ENCODE measurements around the gene ATP9A. TPM values are rescaled to one million over a fixed set of nuclear protein-coding genes. Genes with fewer than 3 reads are reported as not detected.

Gene ATP9A
- polyA plus RNA-seq, 1 of the 3 experiments (the other 2 are of a cell fraction): 11.0 TPM

GRCh38 chr20:51815383-51816076 lies 47.3 kb upstream of the ATP9A start:
- Histone ChIP-seq H3F3A (replicated peaks; ENCODE audit: insufficient read depth) (no peaks in the 10 kb centered on the region), H3K36me3 (replicated peaks in 1 of 2; ENCODE audit: control insufficient read depth in 1 of 2, insufficient read depth in 2 of 2, low read length in 1 of 2) (no peaks in the 10 kb centered on the region), H3K27ac (ENCODE audit: low read depth in 2 of 2, low read length in 1 of 2) (no peak overlapping the region), H3K4me1 (ENCODE audit: control insufficient read depth in 1 of 2, insufficient read depth in 2 of 2, low read depth in 1 of 2, low read length in 1 of 2) (no peaks in the 10 kb centered on the region), H3K79me2 (ENCODE audit: insufficient read depth) (no peaks in the 10 kb centered on the region), H3K4me3 (ENCODE audit: low read depth in 2 of 2, low read length in 1 of 2) (no peak overlapping the region), H3K4me2 (no peak overlapping the region), H3K27me3 (ENCODE audit: insufficient read depth) (no peaks in the 10 kb centered on the region), H4K20me1 (ENCODE audit: insufficient read depth) (no peaks in the 10 kb centered on the region), H3K9ac (no peak overlapping the region), H3K9me3 (no peaks in the 10 kb centered on the region), H2AFZ (ENCODE audit: low read depth) (no peak overlapping the region), H3K9me2 (no peaks in the 10 kb centered on the region)
- POLR2A ChIA-PET: no interaction called here
- no peak for DNase-seq
- no peak for TF ChIP-seq TAF1 (IDR thresholded peaks at IDR 0.05; ENCODE audit: borderline replicate concordance, low read depth, low read length)
- no peak for TF ChIP-seq NRF1 (IDR thresholded peaks at IDR 0.05; ENCODE audit: low read depth, low read length)
- no peak for TF ChIP-seq SMC3 (IDR thresholded peaks at IDR 0.05; ENCODE audit: low read depth, low read length)
- TF ChIP-seq MXI1 (IDR thresholded peaks at IDR 0.05; ENCODE audit: low read depth, low read length): no peak
- TF ChIP-seq GABPA (IDR thresholded peaks at IDR 0.05; ENCODE audit: low read depth): no peak
- no peak for TF ChIP-seq RCOR1 (IDR thresholded peaks at IDR 0.05; ENCODE audit: low read length)
- no peak for TF ChIP-seq FOXM1 (IDR thresholded peaks at IDR 0.05; ENCODE audit: low read depth)
- no peak for TF ChIP-seq POLR2AphosphoS5 (IDR thresholded peaks at IDR 0.05; ENCODE audit: low read depth, low read length)
- no peak for TF ChIP-seq FOXJ3 (CRISPR knock-in tag; IDR thresholded peaks at IDR 0.05)
- no peak for TF ChIP-seq IRF3 (IDR thresholded peaks at IDR 0.05; ENCODE audit: low read depth, low read length)
- WGBS (ENCODE audit: low lambda C conversion rate): 83% methylated on average over 5 of the region's 5 CpGs
- CTCF ChIA-PET: no interaction called here

DNA sequence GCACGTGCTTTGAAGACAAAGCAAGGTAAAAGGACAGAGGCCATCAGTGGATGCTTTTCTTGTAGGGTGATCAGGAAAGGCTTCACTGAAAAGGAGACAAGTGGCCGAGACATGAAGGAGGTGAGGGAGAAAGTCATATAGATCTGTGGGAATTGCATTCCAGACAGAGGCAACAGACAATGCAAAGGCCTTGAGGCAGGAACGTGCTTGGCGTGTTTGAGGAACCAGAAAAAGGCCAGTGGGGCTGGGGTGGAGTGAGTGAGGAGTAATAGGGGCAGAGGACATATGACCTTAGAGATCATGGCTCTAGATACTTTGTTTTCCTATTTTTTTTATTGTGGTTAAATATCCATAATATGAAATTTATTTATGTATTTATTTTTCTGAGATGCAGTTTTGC lies 44.7 kb upstream of the ATP9A start:
- H3K27ac ChIP-seq (ENCODE audit: low read depth in 2 of 2, low read length in 1 of 2): no peak overlapping the region
- H3K4me2 ChIP-seq: no peak overlapping the region
- H3K9me2 ChIP-seq: no peaks in the 10 kb centered on the region
- no peak overlapping the region for H2AFZ ChIP-seq (ENCODE audit: low read depth)
- H3K36me3 ChIP-seq (replicated peaks in 1 of 2; ENCODE audit: control insufficient read depth in 1 of 2, insufficient read depth in 2 of 2, low read length in 1 of 2): no peaks in the 10 kb centered on the region
- CTCF ChIA-PET: interaction anchor here (1.1 kb wide), 1 partner anchor 13 kb away, joined by 5 read pairs; no protein-coding TSS in a partner anchor
- no peaks in the 10 kb centered on the region for H3F3A ChIP-seq (replicated peaks; ENCODE audit: insufficient read depth)
- no peaks in the 10 kb centered on the region for H3K27me3 ChIP-seq (ENCODE audit: insufficient read depth)
- no peak overlapping the region for H3K4me3 ChIP-seq (ENCODE audit: low read depth in 2 of 2, low read length in 1 of 2)
- no peaks in the 10 kb centered on the region for H4K20me1 ChIP-seq (ENCODE audit: insufficient read depth)
- POLR2A ChIA-PET: no interaction called here
- no peaks in the 10 kb centered on the region for H3K79me2 ChIP-seq (ENCODE audit: insufficient read depth)
- no peak overlapping the region for H3K9ac ChIP-seq
- H3K4me1 ChIP-seq (ENCODE audit: control insufficient read depth in 1 of 2, insufficient read depth in 2 of 2, low read depth in 1 of 2, low read length in 1 of 2): no peaks in the 10 kb centered on the region
- TF ChIP-seq RAD21 (IDR thresholded peaks at IDR 0.05; ENCODE audit: low read length) (no peak), USF1 (IDR thresholded peaks at IDR 0.05; ENCODE audit: borderline replicate concordance, low read depth) (no peak), RCOR1 (IDR thresholded peaks at IDR 0.05; ENCODE audit: low read length) (no peak), ELF1 (IDR thresholded peaks at IDR 0.05) (no peak), EZH2phosphoT487 (IDR thresholded peaks at IDR 0.05; ENCODE audit: borderline replicate concordance, low read depth) (no peak)
- DNase-seq: no peak
- 78% methylated on average over 4 of the region's 4 CpGs for WGBS (ENCODE audit: low lambda C conversion rate)
- no peaks in the 10 kb centered on the region for H3K9me3 ChIP-seq
